ENCODE results near the gene MBTPS1.

The MBTPS1 gene

GRCh38 chr16:84049403-84050060, 67.2 kb downstream of the MBTPS1 start:
- no peak for DNase-seq

GRCh38 chr16:84048871-84049270, 67.9 kb downstream of the MBTPS1 start:
- DNase-seq, result no peak

DNA sequence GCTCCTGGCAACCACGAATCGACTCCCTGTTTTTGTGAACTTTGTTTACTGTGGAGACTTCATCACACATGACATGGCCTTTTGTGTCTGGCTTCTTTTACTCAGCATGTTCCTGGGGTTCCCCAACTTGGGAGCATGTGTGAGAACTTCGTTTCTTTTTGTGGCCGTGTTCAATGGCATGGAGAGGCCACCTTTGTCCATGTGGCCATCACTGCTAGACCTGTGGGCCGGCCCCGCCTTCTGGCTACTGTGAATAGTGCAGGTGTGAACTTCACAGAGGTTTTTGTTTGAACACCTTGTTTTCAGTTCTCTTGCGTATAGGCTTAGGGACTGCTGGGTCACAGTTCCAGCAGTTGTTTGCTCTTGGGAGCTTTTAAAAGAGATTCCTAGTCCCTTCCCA, 68.5 kb downstream of the MBTPS1 start:
- no peak for DNase-seq

GRCh38 chr16:84047626-84048025, 69.1 kb downstream of the MBTPS1 start:
- DNase-seq, result no peak

DNA sequence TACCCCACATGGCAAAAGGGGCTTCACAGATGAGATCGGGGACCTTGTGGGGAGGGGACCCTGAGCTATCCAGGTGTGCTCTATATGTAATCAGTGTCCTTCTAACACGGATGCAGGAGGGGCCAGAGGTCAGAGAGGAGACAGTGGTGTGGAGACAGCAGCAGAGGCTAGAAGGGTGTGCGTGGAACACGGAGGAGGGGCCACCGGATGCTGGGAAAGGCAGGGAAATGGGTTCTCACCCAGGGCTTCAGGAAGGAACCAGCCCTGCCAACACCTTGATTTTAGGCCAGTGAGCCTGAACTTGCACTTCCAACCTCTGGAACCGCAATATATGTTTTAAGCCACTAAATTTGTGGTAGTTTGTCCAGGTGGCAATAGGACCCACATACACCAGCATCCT, 69.5 kb downstream of the MBTPS1 start:
- no peak for DNase-seq

DNA sequence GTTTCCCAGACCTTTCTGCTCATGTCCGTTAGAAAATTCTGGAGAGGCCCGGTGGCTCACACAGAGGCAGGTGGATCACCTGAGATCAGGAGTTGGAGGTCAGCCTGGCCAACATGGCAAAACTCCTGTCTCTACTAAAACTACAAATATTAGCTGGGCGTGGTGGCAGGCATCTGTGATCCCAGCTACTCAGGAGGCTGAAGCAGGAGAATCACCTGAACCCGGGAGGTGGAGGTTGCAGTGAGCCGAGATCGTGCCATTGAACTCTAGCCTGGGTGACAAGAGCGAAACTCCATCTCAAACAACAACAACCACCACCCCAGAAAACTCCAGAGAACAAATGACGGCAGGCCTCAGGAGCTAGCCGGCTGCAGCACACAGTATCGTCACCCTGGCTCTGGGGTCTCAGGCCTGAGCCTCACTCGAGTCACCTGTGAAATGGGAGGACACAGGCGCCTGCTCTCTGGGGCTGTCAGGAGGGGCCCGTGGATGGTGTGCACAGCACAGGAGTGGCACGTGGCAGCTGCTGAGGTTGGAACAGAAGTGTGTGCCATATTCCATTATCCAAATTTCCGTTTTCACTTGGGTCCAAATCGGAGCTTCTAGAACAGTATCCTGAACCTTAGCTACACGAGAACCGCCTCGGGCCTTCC, 70.8 kb downstream of the MBTPS1 start:
- no peak for DNase-seq

GRCh38 chr16:84045001-84045817, 71.5 kb downstream of the MBTPS1 start:
- DNase-seq, result no peak

GRCh38 chr16:84044118-84044488, 72.6 kb downstream of the MBTPS1 start:
- no peak for DNase-seq

DNA sequence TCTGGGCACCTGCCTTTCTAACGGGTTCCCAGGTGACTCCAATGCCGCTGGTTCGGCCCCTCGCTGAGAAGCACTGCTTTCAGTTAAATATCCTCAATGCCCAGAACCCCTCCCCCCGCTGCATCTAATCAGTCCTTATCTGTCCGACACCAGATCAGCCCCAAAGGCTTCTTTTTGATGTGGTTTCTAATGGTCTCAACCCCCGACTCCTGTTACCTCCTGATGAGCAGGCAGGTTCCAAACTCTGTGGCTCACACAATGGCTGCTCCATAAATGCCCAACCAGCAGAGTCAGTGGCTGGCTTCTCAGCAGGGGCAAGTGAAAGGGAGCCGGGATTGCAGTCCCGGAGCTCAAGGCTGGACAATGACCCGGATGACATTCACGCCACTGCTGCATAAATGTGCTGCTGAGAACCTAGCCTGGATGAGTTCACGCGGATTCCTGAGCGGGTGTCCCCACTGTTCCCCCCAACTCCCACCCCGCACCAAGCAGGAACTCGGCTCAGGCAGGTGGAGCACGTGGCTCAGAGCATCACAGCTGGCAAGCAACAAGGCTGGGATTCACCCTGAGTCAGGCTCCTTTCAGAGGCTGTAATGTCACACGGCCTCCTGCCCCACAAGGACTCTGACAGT, 73.1 kb downstream of the MBTPS1 start:
- DNase-seq, result no peak

DNA sequence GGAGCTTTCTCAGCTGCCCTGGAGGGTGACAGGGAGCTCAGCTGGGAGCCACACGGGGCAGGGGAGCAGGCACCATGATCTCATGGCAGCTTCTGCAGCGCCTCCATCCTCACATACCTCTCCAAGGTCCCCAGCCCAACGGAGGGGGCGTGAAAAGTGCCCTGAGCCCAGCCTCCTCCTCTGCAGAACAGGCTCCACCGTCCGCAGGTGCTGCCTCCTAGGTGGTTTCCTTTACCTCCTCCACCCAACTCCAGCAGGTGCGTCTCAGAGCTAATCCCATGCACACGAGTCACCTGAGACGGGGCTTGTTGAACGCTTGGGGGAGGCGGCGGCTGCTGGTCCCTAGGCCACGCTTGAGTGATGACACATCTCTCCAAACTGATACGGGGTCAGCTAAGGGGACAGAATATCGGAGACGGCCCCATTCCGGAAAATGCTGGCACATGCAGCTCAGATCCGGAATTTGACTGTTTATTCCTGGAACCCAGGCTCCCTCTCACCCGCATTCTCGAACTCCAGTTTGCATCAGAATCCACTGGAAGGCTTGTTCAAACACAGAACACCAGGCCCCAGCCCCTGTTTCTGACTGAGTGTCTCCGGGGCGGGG, 73.8 kb downstream of the MBTPS1 start:
- no peak for DNase-seq

- DNase-seq, result no peak
These were observed 74.3 kb downstream of the MBTPS1 start, which contains the start of gene SLC38A8 for GRCh38 chr16:84042308-84042878. Gene SLC38A8, minus strand, starts transcription at chr16:84042795. Its CDS starts 638 bp downstream, at chr16:84042157.

DNA sequence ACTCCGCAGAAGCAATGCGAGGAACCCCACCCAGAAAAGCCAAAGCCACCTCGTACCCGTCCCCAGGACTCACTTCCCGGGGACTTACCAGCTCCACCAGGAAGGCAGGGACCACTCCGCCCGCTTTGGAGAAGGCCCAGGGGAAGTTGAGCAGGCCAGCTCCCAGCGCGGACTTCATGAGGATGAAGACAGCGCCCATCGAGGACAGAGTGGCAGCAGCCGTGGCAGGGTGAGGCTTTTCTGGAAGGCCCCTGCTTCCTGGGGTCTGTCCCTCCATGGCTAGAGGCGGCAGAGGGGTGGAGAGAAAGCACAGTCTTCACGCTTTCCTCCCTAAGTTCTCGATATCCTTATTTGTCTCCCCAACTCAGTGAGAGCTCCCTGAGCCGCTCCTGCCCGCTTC, 74.9 kb downstream of the MBTPS1 start:
- DNase-seq, result no peak

DNA sequence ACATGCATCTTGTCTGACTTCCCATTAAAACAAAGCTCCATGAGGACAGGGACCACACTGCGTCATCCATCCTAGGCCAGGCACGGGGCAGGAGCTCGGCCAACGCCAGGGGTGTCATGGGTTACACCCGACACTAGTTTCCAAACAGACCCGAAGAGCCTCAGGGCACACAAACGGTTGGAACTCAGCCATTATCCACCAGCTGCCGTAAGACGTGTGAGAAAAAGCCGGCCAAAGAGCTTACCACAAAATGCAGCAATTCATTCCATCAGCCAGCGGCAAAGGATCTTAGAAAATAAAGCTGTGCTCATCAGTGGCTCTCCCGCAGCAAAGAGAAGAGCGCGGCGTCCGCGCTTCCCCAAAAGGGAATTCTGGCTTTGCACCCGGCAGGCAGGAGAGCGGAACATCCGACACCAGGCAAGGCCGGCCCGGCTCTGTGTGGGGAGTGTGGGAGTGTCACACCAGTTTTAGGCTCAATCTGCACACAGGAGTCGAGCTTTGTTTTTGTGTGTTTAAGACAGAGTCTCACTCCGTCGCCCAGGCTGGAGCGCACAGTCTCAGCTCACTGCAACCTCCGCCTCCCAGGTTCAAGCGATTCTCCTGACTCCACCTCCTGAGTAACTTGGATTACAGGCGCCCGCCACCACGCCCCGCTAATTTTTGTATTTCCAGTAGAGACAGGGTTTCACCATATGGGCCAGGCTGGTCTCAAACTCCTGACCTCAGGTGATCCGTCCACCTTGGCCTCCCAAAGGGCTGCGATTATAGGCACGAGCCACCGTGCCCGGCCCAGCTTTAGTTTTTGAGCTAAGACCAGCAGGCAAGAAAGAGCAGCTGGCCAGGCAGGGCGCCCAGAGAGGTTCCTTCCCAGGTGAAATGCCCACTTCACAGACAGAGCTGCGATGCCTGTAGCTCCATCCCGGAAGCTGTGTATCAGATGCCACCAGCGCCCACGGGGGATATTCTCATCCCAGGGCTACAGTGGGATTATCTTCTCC, 75.6 kb downstream of the MBTPS1 start:
- DNase-seq, result no peak

GRCh38 chr16:84040226-84040822, 76.4 kb downstream of the MBTPS1 start:
- no peak for DNase-seq

DNA sequence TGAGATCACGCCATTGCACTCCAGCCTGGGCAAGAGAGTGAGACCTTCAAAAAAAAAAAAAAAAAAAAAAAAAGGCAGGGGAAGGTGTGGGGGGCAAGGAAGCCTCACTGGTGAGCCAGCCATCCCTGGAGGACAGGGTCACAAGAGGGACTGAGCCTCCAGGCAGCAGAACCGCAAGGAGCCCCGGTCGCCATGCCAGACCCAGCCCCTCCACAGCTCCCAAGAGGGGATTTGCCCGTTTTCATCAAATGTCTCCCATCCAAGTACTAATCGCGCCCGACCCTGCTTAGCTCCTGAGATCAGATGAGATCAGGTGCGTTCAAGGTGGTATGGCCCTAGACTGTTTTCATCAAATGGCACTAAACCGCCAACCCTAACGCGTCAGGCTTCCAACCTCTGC, 77.0 kb downstream of the MBTPS1 start:
- no peak for DNase-seq

DNA sequence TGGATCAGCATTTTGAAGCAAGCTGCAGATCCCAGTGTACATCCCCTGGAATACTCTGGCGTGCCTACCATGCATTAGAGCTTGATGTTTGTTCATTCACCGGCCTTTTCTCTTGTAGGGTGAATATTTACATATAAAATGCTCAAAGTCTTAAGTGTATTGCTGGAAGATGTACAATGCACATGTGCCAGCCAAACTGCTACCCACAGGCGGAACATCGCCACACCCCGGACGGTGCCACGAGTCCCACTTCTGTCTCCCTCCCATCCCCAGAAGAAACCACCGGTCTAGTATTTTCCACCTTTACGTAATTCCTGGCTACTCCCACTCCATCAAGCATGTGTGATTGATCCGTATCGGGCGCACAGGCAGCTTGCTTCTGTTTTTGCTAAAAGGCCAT, 78.3 kb downstream of the MBTPS1 start:
- DNase-seq, result no peak

DNA sequence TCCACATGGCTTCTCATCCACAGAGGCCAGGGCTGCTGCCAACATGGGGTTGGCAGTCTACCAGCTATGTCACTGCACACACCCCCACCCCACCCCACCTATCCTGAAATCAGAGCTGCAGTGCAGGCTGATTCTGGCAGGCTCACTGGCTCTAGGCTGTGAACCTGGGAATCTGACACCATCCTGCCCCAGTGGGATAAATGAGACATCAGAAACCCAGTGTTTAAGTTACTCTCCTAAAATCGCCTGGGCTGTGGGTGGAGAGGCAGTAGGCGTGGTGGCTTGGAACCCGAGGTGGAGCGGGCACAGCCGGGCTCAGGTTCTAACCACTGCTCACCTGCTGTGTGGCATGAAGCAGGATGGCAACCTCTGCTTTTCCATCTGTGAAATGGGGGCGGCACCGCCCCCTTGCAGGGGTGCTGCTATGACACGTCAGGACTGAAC, 79.7 kb downstream of the MBTPS1 start:
- DNase-seq, result no peak

GRCh38 chr16:84036131-84036530, 80.6 kb downstream of the MBTPS1 start:
- no peak for DNase-seq

- DNase-seq, result no peak
These were observed 82.2 kb downstream of the MBTPS1 start for GRCh38 chr16:84034516-84034915.

DNA sequence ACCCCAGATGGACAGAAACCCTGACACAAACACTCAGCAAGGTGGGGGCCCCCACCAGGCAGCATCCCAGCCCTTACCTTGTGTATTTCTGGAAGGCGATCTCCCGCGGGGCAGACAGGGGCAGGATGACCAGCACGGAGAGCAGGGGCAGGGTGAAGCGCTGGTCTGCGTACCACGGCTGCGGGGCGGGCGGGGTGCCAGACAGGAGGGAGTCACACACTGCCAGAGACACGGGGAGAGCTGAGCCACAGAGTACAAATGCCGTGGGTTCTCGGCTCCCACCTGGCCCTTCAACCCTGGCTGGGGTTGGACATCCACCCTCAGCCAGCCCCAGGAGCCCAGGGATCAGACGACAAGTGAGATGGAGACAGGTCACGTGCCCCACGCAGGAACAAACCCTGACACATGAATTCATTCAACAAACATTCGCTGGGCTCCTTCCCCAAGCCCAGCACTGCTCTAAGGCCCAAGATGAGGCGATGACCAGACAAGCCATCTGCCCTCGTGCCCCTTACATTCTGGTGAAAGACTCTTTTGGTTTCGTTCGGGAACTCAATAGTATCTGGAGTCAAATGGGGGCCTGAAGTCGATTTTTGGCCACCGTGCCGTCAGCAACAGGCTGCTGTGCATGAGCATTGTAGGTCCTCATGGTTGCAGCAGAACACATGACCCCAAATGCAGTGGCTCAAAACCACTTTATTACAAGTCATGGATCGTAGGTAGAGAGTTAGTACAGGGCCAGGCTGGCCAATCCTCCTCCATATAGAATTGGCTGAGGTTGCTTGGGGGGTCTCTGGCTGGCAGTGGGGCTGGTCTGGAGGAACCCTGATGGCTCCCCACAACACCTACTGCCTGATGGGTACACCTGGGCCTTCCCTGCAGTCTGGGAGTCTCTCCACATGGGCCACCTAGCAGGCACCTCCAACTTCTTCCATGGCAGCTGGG, 83.2 kb downstream of the MBTPS1 start:
- no peak for DNase-seq
